HG03064 (cell line): ENCODE data around the gene NTRK1.

Experiments used
- ATAC-seq: cut with Tn5 transposase; IDR thresholded peaks from one replicate; pipeline ENCODE4 v1.9.1; 2021; ENCODE audit warnings: low read depth; ENCODE audit not compliant: unreplicated experiment

Gene NTRK1

GRCh38 chr1:156877433-156878170, 16.9 kb downstream of the NTRK1 start:
- no peak for ATAC-seq

GRCh38 chr1:156879876-156880275, 19.2 kb downstream of the NTRK1 start:
- no peak for ATAC-seq

- no peak for ATAC-seq
Observed at GRCh38 chr1:156880473-156880872, 19.8 kb downstream of the NTRK1 start.

- no peak for ATAC-seq
Observed at GRCh38 chr1:156881101-156881500, 20.4 kb downstream of the NTRK1 start.

GRCh38 chr1:156881663-156882062, 21.0 kb downstream of the NTRK1 start:
- no peak for ATAC-seq

GRCh38 chr1:156882543-156882942, 21.9 kb downstream of the NTRK1 start:
- no peak for ATAC-seq

- ATAC-seq, result no peak
Observed at GRCh38 chr1:156883919-156884318, 23.3 kb downstream of the NTRK1 start.

GRCh38 chr1:156884560-156885184, 24.0 kb downstream of the NTRK1 start:
- no peak for ATAC-seq

GRCh38 chr1:156885314-156885713, 24.6 kb downstream of the NTRK1 start:
- ATAC-seq, result no peak

- no peak for ATAC-seq
Observed at GRCh38 chr1:156885880-156886355, 25.3 kb downstream of the NTRK1 start.

GRCh38 chr1:156886583-156887281, 26.1 kb downstream of the NTRK1 start:
- no peak for ATAC-seq

- ATAC-seq, result no peak
Observed at GRCh38 chr1:156887317-156887716, 26.7 kb downstream of the NTRK1 start.

- no peak for ATAC-seq
Observed at GRCh38 chr1:156887734-156888133, 27.1 kb downstream of the NTRK1 start.

GRCh38 chr1:156889802-156890580, 29.3 kb downstream of the NTRK1 start:
- no peak for ATAC-seq

- ATAC-seq, result no peak
Observed at GRCh38 chr1:156892190-156893047, 31.8 kb downstream of the NTRK1 start.

- no peak for ATAC-seq
Observed at GRCh38 chr1:156893048-156893953, 32.6 kb downstream of the NTRK1 start, which contains the start of gene PEAR1. Gene PEAR1 (plus strand): TSS chr1:156893718. CDS start chr1:156903927, 10,209 bp downstream.

- ATAC-seq, result no peak
Observed at GRCh38 chr1:156894001-156894400, 33.3 kb downstream of the NTRK1 start.

GRCh38 chr1:156894711-156895454, 34.2 kb downstream of the NTRK1 start:
- ATAC-seq, result no peak
